ENCODE measurements around the gene AASDHPPT.
A peak's percentile ranks its signal among the peaks of the same experiment; 100 is the strongest.

AASDHPPT gene

GRCh38 chr11:106086850-106087249, 9.4 kb downstream of the AASDHPPT start:
- no peak for DNase-seq

- peak; percentile 46 for DNase-seq
Measured at GRCh38 chr11:106087815-106088435, 10.5 kb downstream of the AASDHPPT start.

- DNase-seq, result no peak
Measured at GRCh38 chr11:106088896-106089295, 11.4 kb downstream of the AASDHPPT start.

GRCh38 chr11:106091480-106092123, 14.1 kb downstream of the AASDHPPT start:
- DNase-seq, result no peak

GRCh38 chr11:106092446-106092845, 15.0 kb downstream of the AASDHPPT start:
- DNase-seq, result no peak

GRCh38 chr11:106098893-106099553, 21.6 kb downstream of the AASDHPPT start:
- DNase-seq, result no peak

- DNase-seq, result no peak
Measured at GRCh38 chr11:106101370-106101769, 23.9 kb downstream of the AASDHPPT start.

- no peak for DNase-seq
Measured at GRCh38 chr11:106101819-106102218, 24.4 kb downstream of the AASDHPPT start.

- DNase-seq, result no peak
Measured at GRCh38 chr11:106105986-106106385, 28.5 kb downstream of the AASDHPPT start.

- no peak for DNase-seq
Measured at GRCh38 chr11:106121570-106122320, 44.3 kb downstream of the AASDHPPT start.

GRCh38 chr11:106127604-106128003, 50.1 kb downstream of the AASDHPPT start:
- no peak for DNase-seq

- DNase-seq, result no peak
Measured at GRCh38 chr11:106128740-106129139, 51.3 kb downstream of the AASDHPPT start.

GRCh38 chr11:106131998-106132397, 54.5 kb downstream of the AASDHPPT start:
- no peak for DNase-seq

GRCh38 chr11:106132582-106133354, 55.3 kb downstream of the AASDHPPT start:
- no peak for DNase-seq

GRCh38 chr11:106133529-106133928, 56.1 kb downstream of the AASDHPPT start:
- DNase-seq, result no peak

- no peak for DNase-seq
Measured at GRCh38 chr11:106137061-106137460, 59.6 kb downstream of the AASDHPPT start.

- no peak for DNase-seq
Measured at GRCh38 chr11:106137758-106138157, 60.3 kb downstream of the AASDHPPT start.
